ENCODE results near the gene NEGR1. TPM values are rescaled to one million over a fixed set of nuclear protein-coding genes. Genes with fewer than 3 reads are reported as not detected.
A peak's percentile ranks its signal among the peaks of the same experiment; 100 is the strongest.
"Not testable (repeated sequence)": the region's sequence is repeated elsewhere in the genome, so short reads cannot be mapped to it uniquely, and the experiment has no call there.

The NEGR1 gene
- total RNA-seq, 1 donor from 2014 or later: 18.1 TPM

GRCh38 chr1:72280131-72280530, 2.2 kb downstream of the NEGR1 start:
- H3K4me3 ChIP-seq: peak overlapping the region; percentile 75
- DNase-seq (no peak), ATAC-seq (no peak)
- no peaks in the 10 kb centered on the region for H3K27me3 ChIP-seq (ENCODE audit: low read depth)
- H3K9me3 ChIP-seq: no peaks in the 10 kb centered on the region
- peaks cover 20% of the 10 kb centered on the region for H3K4me1 ChIP-seq
- H3K27ac ChIP-seq: no peak overlapping the region
- intact Hi-C loops (cut with DNase I): no loop called here
- H3K36me3 ChIP-seq: no peaks in the 10 kb centered on the region
- TF ChIP-seq, protein P1, sequence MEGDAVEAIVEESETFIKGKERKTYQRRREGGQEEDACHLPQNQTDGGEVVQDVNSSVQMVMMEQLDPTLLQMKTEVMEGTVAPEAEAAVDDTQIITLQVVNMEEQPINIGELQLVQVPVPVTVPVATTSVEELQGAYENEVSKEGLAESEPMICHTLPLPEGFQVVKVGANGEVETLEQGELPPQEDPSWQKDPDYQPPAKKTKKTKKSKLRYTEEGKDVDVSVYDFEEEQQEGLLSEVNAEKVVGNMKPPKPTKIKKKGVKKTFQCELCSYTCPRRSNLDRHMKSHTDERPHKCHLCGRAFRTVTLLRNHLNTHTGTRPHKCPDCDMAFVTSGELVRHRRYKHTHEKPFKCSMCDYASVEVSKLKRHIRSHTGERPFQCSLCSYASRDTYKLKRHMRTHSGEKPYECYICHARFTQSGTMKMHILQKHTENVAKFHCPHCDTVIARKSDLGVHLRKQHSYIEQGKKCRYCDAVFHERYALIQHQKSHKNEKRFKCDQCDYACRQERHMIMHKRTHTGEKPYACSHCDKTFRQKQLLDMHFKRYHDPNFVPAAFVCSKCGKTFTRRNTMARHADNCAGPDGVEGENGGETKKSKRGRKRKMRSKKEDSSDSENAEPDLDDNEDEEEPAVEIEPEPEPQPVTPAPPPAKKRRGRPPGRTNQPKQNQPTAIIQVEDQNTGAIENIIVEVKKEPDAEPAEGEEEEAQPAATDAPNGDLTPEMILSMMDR (IDR thresholded peaks at IDR 0.05): no peak

DNA sequence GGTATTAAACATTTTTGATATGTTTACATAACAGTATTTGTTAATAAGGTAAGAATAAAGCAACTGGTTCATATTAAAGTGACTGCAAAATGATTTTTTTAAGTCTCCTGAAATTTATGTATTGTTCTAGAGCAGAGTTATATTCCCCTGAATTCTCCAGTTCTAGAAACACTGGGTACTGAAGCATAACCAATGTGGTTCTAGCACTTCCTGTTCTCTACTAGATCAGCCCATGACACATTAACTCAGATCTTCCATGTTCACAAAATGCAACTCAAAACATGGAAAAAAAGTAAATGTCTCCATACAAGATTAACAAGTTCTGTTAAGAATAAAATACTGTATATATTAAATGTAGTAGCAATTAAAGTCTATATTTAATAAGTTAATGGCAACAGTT, 3.9 kb downstream of the NEGR1 start:
- intact Hi-C loops (cut with DNase I): no loop called here
- Histone ChIP-seq H3K4me1 (peaks cover 11% of the 10 kb centered on the region), H3K27ac (no peak overlapping the region), H3K36me3 (no peaks in the 10 kb centered on the region), H3K27me3 (ENCODE audit: low read depth) (no peaks in the 10 kb centered on the region), H3K9me3 (no peaks in the 10 kb centered on the region), H3K4me3 (no peak overlapping the region)
- DNase-seq (no peak), ATAC-seq (no peak)
- TF ChIP-seq, protein P1 (IDR thresholded peaks at IDR 0.05): no peak

DNA sequence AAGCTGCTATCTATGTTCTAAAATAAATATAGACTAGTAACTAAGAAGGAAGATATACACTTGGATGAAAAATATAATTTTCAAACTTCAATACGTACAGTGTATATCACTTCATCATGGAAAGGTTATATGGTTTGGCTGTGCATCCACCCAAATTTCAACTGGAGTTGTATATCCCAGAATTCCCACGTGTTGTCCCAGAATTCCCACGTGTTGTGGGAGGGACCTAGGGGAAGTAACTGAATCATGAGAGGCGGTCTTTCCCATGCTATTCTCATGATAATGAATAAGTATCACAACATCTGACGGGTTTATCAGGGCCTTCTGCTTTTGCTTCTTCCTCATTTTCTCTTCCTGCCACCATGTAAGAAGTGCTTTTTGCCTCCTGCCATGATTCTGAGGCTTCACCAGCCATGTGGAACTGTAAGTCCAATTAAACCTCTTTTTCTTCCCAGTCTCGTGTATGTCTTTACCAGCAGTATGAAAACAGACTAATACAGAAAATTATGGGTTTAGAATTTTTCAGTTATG, 10.7 kb downstream of the NEGR1 start:
- no peak for DNase-seq
- Histone ChIP-seq H3K36me3 (no peaks in the 10 kb centered on the region), H3K27ac (no peak overlapping the region), H3K9me3 (no peaks in the 10 kb centered on the region), H3K4me3 (no peak overlapping the region), H3K4me1 (no peaks in the 10 kb centered on the region), H3K27me3 (ENCODE audit: low read depth) (no peaks in the 10 kb centered on the region)
- intact Hi-C loops (cut with DNase I): no loop called here
- no peak for ATAC-seq
- TF ChIP-seq, protein P1 (IDR thresholded peaks at IDR 0.05): no peak

DNA sequence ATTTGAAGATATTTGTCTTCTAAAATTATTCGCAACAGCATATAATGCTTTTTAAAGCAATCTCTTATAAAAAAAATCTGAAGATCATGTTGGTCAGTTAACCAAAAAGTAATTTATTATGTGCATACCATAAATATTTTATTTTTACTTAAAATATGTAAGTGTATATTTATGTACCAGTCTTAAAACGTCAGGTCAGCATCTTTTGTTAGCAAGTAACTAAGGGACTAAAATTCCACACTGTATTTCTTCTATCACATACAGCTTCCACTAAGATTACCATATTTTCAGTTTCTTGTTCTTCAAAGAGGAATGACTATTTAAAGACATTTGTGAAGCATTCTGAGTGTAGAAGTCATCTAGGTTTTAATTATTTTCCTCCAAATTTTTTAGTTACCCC, 19.6 kb downstream of the NEGR1 start:
- Histone ChIP-seq H3K27me3 (ENCODE audit: low read depth) (no peaks in the 10 kb centered on the region), H3K4me3 (no peak overlapping the region), H3K9me3 (no peaks in the 10 kb centered on the region), H3K4me1 (no peaks in the 10 kb centered on the region), H3K36me3 (no peaks in the 10 kb centered on the region), H3K27ac (no peak overlapping the region)
- TF ChIP-seq, protein P1 (IDR thresholded peaks at IDR 0.05): no peak
- intact Hi-C loops (cut with DNase I): no loop called here
- DNase-seq: no peak
- ATAC-seq: no peak

DNA sequence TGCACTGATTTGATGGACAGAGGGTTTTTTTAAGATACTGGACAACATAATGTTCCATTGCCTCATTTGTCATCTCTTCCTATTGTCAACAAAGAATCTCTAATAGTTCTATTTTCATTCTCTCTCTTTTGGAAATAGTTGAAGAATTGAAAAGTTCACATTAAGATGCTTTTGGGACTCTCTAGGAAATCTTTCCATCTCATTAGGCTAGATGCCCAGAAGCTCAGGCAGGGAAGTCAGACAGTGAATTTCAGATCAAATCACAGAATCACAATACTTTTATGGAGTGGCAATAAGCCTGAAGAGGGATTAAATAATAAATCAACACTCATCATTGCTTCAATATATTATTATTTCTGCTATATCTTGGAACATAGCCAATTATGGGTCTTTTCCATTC, 29.2 kb downstream of the NEGR1 start:
- Histone ChIP-seq H3K4me1 (no peaks in the 10 kb centered on the region), H3K4me3 (no peak overlapping the region), H3K36me3 (no peaks in the 10 kb centered on the region), H3K27ac (no peak overlapping the region), H3K9me3 (no peaks in the 10 kb centered on the region), H3K27me3 (ENCODE audit: low read depth) (no peaks in the 10 kb centered on the region)
- DNase-seq (no peak), ATAC-seq (no peak)
- TF ChIP-seq, protein P1 (IDR thresholded peaks at IDR 0.05): no peak
- intact Hi-C loops (cut with DNase I): no loop called here

- H3K9me3 ChIP-seq: no peaks in the 10 kb centered on the region
- no peaks in the 10 kb centered on the region for H3K36me3 ChIP-seq
- TF ChIP-seq, protein P1 (IDR thresholded peaks at IDR 0.05): no peak
- intact Hi-C loops (cut with DNase I): no loop called here
- no peaks in the 10 kb centered on the region for H3K4me1 ChIP-seq
- DNase-seq (no peak), ATAC-seq (no peak)
- H3K27me3 ChIP-seq (ENCODE audit: low read depth): no peaks in the 10 kb centered on the region
- H3K4me3 ChIP-seq: no peak overlapping the region
- no peak overlapping the region for H3K27ac ChIP-seq
These were observed 40.9 kb downstream of the NEGR1 start for GRCh38 chr1:72241397-72241796.

DNA sequence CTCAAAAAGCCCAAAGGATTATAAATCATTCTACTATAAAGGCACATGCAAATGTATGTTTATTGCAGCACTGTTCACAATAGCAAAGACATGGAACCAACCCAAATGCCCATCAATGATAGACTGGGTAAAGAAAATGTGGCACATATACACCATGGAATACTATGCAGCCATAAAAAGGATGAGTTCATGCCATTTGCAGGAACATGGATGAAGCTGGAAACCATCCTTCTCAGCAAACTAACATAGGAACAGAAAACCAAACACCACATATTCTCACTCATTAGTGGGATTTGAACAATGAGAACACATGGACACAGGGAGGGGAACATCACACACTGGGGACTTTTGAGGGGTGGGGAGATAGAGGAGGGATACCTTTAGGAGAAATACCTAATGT, 46.4 kb downstream of the NEGR1 start:
- H3K9me3 ChIP-seq; ATAC-seq; H3K36me3 ChIP-seq; intact Hi-C loops (cut with DNase I); H3K4me3 ChIP-seq; H3K27ac ChIP-seq; H3K4me1 ChIP-seq; DNase-seq; H3K27me3 ChIP-seq (ENCODE audit: low read depth): not testable (repeated sequence)
